Brain microvascular endothelial cell (primary cell): ENCODE data around the gene GRIK3.
"Not testable (repeated sequence)": the region's sequence is repeated elsewhere in the genome, so short reads cannot be mapped to it uniquely, and the experiment has no call there.

ENCODE experiments used
- DNase-seq: peaks from one replicate; pipeline ENCODE4 v3.0.0-alpha.2; 2020
- H3K27ac ChIP-seq: fragments of 250-450 bp; sonication (Bioruptor Pico); 2 replicates; pipeline ENCODE4 v1.5.1; 2020; ENCODE audit warnings: mild to moderate bottlenecking, moderate library complexity
- H3K27me3 ChIP-seq: fragments of 250-450 bp; sonication (Bioruptor Pico); replicated peaks from 2 replicates; pipeline ENCODE4 v1.5.1; 2020; ENCODE audit warnings: mild to moderate bottlenecking
- H3K36me3 ChIP-seq: fragments of 250-450 bp; sonication (Bioruptor Pico); replicated peaks from 2 replicates; pipeline ENCODE4 v1.5.1; 2020; ENCODE audit warnings: mild to moderate bottlenecking
- H3K4me3 ChIP-seq: 2 replicates; pipeline ENCODE4 v1.5.1; 2011; ENCODE audit warnings: low read depth, mild to moderate bottlenecking, control low read depth, low read length, moderate library complexity
- in situ Hi-C: cut with HindIII; loops from 2 replicates; pipeline ENCODE4 v1.10.0; 2017; ENCODE audit warnings: low sequenced_read_pairs, low pct_ligation_motif_present
- TF ChIP-seq, protein P1 (sequence below): IDR thresholded peaks from 2 replicates; pipeline ENCODE4 v1.5.1; 2011; ENCODE audit warnings: low read depth, mild to moderate bottlenecking, moderate library complexity, low read length, control low read depth, inconsistent platforms; ENCODE audit errors: missing control alignments

GRIK3 gene

DNA sequence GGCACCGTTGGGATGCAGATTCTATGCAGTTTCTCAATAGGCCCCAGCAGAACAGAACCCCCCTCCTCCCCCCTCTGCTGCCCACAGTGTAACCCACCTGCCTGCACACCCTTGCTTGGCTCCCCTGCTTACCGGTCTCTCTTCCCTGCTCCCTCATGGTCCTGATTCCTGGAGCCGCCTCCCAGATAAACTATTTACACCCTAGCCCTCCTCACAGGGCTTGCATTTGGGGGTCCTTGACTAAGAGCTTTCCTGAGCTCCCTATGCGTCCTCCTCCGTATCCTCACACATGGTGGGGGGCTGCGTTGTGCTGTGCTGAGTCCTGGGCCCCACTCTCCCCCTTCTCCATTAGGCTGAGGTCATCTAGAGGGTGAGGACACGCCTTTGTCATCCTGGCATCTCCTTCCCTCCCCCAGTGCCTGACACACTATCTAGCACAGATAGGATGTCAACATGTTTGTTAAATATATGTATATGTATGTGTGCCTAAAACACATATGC, 121.9 kb downstream of the GRIK3 start:
- TF ChIP-seq, protein P1, sequence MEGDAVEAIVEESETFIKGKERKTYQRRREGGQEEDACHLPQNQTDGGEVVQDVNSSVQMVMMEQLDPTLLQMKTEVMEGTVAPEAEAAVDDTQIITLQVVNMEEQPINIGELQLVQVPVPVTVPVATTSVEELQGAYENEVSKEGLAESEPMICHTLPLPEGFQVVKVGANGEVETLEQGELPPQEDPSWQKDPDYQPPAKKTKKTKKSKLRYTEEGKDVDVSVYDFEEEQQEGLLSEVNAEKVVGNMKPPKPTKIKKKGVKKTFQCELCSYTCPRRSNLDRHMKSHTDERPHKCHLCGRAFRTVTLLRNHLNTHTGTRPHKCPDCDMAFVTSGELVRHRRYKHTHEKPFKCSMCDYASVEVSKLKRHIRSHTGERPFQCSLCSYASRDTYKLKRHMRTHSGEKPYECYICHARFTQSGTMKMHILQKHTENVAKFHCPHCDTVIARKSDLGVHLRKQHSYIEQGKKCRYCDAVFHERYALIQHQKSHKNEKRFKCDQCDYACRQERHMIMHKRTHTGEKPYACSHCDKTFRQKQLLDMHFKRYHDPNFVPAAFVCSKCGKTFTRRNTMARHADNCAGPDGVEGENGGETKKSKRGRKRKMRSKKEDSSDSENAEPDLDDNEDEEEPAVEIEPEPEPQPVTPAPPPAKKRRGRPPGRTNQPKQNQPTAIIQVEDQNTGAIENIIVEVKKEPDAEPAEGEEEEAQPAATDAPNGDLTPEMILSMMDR = no peak
- DNase-seq = no peak
- Histone ChIP-seq H3K4me3 (no peak overlapping the region), H3K36me3 (no peaks in the 10 kb centered on the region), H3K27me3 (no peaks in the 10 kb centered on the region), H3K27ac (no peak overlapping the region)
- in situ Hi-C loops = no loop called here

DNA sequence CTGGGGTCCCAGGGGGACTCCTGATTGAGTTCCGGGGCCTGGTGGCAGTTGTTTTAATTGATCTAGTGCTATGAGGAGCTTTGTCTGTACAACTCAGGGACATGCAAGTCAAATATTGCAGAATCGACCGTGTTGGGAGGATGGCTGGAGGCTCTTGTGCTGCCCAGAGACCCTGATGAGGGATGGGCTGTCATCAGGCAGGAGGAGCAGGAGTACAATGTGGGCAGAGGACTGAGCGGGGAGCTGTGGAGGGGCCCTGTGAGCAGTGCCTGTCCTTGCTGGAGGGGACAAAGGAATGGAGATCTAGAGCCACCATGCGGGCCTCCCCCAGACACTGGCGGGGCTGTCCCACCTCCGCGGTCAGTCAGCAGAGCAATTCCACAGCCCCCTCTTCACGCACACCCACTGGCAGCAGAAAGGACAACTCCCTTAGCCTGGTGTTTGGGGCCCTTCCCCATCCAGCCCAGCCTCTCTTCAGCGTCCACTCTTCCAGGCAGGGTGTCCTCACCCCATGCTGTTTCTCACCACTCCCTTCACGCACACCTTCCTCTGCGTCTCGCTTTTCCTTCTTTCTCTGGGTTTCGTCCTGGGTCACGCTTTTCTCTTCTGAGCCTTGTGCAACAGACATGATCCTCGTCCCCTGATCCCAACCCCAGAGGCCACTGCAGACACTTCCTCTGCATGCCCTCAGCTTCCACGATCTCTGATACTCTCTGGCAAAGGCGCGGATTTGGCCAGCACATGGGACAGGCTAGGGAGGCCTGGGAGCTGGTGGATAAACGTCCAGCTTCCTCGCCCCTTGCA, 122.6 kb downstream of the GRIK3 start:
- no peaks in the 10 kb centered on the region for H3K36me3 ChIP-seq
- DNase-seq = no peak
- in situ Hi-C loops = no loop called here

DNA sequence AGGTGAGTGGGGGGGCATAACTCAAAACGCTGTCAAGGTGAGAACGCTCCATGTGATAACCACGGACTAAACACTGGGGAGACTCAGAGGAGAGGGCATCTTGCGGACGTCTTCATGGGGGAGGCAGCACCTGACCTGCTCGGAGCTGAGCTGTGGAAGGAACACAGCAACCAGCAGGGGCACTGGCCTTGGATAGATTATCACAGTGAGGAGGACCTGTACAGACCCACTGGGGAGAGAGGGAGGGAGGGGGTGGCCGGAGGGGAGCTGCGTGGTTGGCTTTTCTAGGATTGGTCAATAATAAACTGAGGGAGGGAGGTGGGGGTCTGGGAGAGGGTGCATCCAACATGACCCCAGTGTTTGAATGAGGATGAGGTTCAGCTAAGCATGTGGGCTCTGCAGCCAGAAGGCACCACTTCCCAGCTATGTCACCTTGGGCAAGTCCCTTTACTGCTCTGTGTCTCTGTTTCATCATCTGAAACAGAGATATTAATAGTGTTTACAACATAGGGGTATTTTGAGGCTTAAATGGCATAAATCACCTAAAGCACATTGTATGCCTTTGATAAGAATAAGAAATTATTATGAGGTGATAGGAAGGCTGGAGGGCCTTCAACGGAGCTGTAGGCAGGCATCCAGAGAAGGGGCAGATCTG, 123.3 kb downstream of the GRIK3 start:
- in situ Hi-C loops = no loop called here
- DNase-seq = no peak
- Histone ChIP-seq H3K27ac (no peak overlapping the region), H3K27me3 (no peaks in the 10 kb centered on the region), H3K36me3 (no peaks in the 10 kb centered on the region), H3K4me3 (no peak overlapping the region)
- TF ChIP-seq, protein P1 = no peak

More for the DNA sequence above, 122.6 kb downstream of the GRIK3 start:
- H3K4me3 ChIP-seq = no peak overlapping the region
- no peak overlapping the region for H3K27ac ChIP-seq
- no peaks in the 10 kb centered on the region for H3K27me3 ChIP-seq
- TF ChIP-seq, protein P1 = no peak

DNA sequence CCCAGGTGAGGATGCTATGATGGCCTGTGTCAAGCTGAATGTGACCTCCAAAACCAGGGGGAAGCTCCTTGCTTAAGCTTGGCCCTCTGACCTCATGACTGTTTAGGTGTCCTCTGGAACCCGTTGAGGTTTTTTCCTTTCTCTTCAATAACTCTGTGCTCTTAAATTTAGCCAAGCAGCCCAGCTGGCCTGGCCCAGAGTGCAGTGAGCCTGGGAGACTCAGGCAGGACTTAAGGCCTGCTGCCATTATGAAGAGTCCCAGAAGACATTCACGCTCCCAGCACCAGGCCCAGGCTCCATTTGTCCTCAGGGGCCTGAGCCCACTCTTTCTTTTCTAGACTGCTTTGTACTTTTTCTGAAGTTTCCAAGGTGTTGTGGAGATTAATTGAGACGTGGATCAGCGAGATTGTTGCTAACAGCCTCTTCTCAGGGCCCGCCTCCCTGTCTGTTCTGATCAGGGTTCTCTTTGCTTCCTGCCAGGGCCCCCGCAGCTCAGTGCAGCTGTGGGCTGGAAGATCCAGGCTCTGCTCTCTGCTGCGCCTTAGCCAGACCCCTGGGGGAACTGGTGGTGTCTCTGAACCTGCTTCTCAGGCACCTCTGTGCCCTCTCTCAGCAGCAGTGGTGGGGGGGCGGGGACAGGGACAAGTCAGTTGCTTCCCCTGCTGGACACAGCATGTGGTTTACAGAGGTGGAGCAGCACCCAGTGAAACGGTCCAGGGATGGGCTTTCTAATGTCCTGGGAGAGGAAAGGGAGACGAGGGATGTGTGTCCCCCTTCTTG, 124.2 kb downstream of the GRIK3 start:
- TF ChIP-seq, protein P1 = no peak
- in situ Hi-C loops = no loop called here
- Histone ChIP-seq H3K27ac (no peak overlapping the region), H3K27me3 (no peaks in the 10 kb centered on the region), H3K36me3 (no peaks in the 10 kb centered on the region), H3K4me3 (no peak overlapping the region)
- DNase-seq = no peak

DNA sequence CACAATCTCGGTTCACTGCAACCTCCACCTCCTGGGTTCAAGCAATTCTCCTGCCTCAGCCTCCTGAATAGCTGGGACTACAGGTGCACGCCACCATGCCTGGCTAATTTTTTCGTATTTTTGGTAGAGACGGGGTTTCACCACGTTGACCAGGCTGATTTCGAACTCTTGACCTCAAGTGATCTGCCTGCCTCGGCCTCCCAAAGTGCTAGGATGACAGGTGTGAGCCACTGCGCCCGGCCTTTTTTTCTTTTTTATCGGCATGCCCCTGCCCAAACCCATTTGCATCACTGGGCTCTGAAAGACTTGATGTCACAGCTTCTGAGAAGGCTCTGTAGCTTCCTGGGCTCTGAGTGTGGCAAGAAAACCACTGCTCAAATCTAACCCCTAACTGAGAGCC, 125.0 kb downstream of the GRIK3 start:
- H3K4me3 ChIP-seq, H3K27ac ChIP-seq, H3K27me3 ChIP-seq, H3K36me3 ChIP-seq, DNase-seq, in situ Hi-C loops: not testable (repeated sequence)

DNA sequence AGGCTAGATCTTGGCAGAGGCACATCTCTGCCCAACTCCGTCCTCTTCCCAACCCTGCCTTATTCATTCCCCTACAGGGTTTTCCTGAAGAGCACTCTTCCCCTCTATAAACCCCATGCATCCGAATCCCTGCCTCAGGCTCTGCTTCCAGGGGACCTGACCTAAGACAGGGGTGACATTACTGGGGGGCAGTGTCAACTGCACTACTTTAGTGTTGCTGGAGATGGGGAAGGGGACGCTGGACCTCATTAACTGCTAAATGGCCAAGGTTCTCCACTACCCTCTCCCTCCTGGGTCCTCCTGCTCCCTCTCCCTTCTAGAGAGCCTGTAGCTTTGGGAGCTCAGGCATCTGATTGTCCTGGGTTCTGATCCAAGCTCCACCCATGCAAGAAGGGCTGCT, 126.2 kb downstream of the GRIK3 start:
- no peak overlapping the region for H3K27ac ChIP-seq
- TF ChIP-seq, protein P1 = no peak
- H3K36me3 ChIP-seq = no peaks in the 10 kb centered on the region
- no peak for DNase-seq
- in situ Hi-C loops = no loop called here
- no peaks in the 10 kb centered on the region for H3K27me3 ChIP-seq
- no peak overlapping the region for H3K4me3 ChIP-seq
